ACC112 (cell line): ENCODE results near the gene SGPL1.

Source experiments
- H2AFZ ChIP-seq: fragments of 200-600 bp; sonication (generic); one replicate; pipeline ENCODE4 v1.6.0; 2017; ENCODE audit warnings: antibody characterized with exemption, low read length; ENCODE audit not compliant: unreplicated experiment
- H3K27ac ChIP-seq: fragments of 200-600 bp; sonication (generic); 2 replicates; pipeline ENCODE4 v1.5.1; 2014; ENCODE audit warnings: low read depth, mild to moderate bottlenecking, antibody characterized with exemption, low read length, moderate library complexity
- H3K27me3 ChIP-seq: fragments of 200-600 bp; sonication (generic); 2 replicates; pipeline ENCODE4 v1.6.1; 2014; ENCODE audit warnings: mild to moderate bottlenecking, antibody characterized with exemption, low read length, moderate library complexity, mixed read lengths; ENCODE audit not compliant: insufficient read depth
- H3K36me3 ChIP-seq: fragments of 200-600 bp; sonication (generic); 2 replicates; pipeline ENCODE4 v1.6.1; 2016; ENCODE audit warnings: mild to moderate bottlenecking, antibody characterized with exemption, low read length, moderate library complexity, mixed read lengths; ENCODE audit not compliant: insufficient read depth
- H3K4me1 ChIP-seq: fragments of 200-600 bp; sonication (generic); one replicate; pipeline ENCODE4 v1.6.1; 2016; ENCODE audit warnings: low read length, mixed read lengths; ENCODE audit not compliant: insufficient read depth, unreplicated experiment, control insufficient read depth
- H3K4me3 ChIP-seq: fragments of 200-600 bp; sonication (generic); 2 replicates; pipeline ENCODE4 v1.5.1; 2014; ENCODE audit warnings: mild to moderate bottlenecking, low read depth, low read length
- H3K79me2 ChIP-seq: fragments of 200-600 bp; sonication (generic); one replicate; pipeline ENCODE4 v1.6.0; 2016; ENCODE audit warnings: low read length; ENCODE audit not compliant: control insufficient read depth, unreplicated experiment, insufficient read depth

Gene SGPL1

DNA sequence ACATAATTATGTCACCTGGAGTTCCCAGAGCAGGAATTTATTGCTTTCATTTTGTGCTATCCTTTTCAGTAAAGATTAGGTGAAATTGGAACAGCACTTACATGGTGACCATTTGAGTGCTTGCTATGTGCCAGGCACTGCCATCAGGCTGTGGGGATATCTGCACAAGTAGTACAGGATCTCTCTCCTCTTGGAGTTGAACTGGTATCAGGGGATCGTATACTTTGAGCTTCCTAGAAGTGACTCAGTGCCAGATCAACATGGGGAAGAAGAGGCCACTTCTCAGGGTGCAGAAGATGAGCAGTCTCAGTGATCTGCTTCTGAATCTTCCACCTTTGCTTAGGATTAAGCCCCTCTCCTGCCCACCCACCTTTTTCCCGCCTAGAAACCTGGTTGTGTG lies 29.5 kb downstream of the SGPL1 start:
- Histone ChIP-seq H3K27me3 (no peaks in the 10 kb centered on the region), H3K36me3 (no peaks in the 10 kb centered on the region)

DNA sequence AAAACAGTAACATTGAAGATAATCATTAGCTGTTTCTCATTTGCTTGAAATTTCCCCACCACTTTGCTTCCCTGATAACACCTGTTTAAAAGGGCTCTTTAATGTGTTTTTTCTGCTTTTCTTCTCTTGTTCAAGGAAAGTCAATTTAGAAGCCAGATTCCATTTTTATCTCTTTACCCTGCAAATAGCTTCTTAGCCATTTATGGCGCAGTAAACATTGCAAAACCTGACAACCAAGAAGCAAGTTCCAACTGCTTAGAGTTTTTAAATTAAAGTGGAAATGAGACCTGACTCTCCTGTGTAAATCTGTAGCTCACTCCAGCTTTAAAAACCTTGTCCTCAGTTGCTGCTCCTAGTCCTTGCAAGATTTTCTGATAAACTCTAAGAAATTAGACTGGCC lies 30.1 kb downstream of the SGPL1 start:
- H3K4me1 ChIP-seq, result peaks cover 19% of the 10 kb centered on the region
- no peak overlapping the region for H3K4me3 ChIP-seq
- H2AFZ ChIP-seq, result no peak overlapping the region
- H3K27ac ChIP-seq, result no peak overlapping the region
- H3K36me3 ChIP-seq, result no peaks in the 10 kb centered on the region
- H3K79me2 ChIP-seq, result peaks cover 3% of the 10 kb centered on the region
- H3K27me3 ChIP-seq, result no peaks in the 10 kb centered on the region

More for the DNA sequence above, 29.5 kb downstream of the SGPL1 start:
- Histone ChIP-seq H2AFZ (no peak overlapping the region), H3K4me1 (peaks cover 17% of the 10 kb centered on the region), H3K4me3 (no peak overlapping the region), H3K79me2 (peaks cover 3% of the 10 kb centered on the region), H3K27ac (no peak overlapping the region)

DNA sequence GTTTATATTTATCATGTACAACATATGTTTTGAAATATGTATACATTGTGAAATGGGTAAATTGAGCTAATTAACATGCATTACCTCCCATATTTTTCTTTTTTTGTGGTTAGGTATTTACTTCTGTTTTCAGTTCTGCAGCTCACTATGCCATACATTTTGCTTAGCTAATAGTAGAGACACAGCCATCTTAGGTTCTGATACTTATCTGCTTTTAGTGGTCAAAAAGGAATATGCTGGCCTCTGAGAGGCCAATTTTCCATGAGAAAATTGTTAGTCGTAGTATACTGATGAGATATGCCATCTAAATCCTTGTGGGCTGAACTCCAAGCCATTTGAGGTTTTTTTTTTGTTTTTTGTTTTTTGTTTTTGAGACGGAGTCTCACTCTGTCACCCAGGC lies 31.0 kb downstream of the SGPL1 start:
- Histone ChIP-seq H3K79me2 (peaks cover 3% of the 10 kb centered on the region), H3K4me3 (no peak overlapping the region), H3K4me1 (peaks cover 19% of the 10 kb centered on the region), H3K27me3 (no peaks in the 10 kb centered on the region), H3K27ac (no peak overlapping the region), H2AFZ (no peak overlapping the region), H3K36me3 (no peaks in the 10 kb centered on the region)

- Histone ChIP-seq H3K79me2 (peaks cover 3% of the 10 kb centered on the region), H3K4me3 (no peak overlapping the region), H3K4me1 (peaks cover 19% of the 10 kb centered on the region), H3K27me3 (no peaks in the 10 kb centered on the region), H3K36me3 (no peaks in the 10 kb centered on the region), H2AFZ (no peak overlapping the region), H3K27ac (no peak overlapping the region)
These were observed 32.1 kb downstream of the SGPL1 start for GRCh38 chr10:70847659-70848360.

DNA sequence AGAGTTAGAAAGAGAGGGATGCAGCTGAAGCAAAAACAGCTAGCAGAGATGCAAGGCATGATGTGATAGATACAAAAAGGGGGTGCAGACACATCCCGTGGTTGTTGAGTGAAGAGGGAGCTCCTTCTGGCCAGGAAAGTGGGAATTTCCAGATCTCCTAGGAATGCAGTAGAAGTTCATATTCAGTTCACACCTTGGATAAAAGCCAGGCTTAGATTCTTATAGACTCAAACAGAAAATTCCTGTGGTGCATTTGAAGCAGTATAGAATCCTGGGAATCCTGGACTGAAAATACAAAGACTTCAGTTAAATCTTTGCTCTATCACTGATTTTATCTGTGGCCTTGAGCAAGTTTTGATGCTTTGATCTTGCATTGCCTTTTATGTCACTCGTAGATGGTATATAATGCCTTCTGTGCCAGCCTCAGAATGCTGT lies 33.9 kb downstream of the SGPL1 start:
- no peak overlapping the region for H3K27ac ChIP-seq
- no peaks in the 10 kb centered on the region for H3K79me2 ChIP-seq
- H3K4me3 ChIP-seq, result no peak overlapping the region
- no peaks in the 10 kb centered on the region for H3K36me3 ChIP-seq
- H2AFZ ChIP-seq, result no peak overlapping the region
- H3K27me3 ChIP-seq, result no peaks in the 10 kb centered on the region
- peaks cover 19% of the 10 kb centered on the region for H3K4me1 ChIP-seq

DNA sequence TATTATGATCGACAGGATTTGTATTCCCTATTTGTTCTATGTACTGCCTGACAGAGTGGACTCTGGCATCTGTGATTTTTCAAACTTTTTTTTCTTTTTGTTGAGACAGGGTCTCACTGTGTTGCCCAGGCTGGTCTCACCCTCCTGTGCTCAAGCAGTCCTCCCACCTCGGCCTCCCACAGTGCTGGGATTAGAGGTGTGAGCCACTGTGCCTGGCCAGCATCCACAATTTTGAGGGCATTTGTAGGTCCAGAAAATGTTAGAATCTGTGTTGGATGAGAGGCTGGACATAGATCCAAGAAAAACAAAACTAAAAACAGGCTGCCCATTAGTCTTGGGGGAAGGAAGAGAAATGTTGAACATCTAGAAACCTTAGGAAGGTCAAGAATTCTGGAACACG lies 34.3 kb downstream of the SGPL1 start:
- Histone ChIP-seq H3K36me3 (no peaks in the 10 kb centered on the region), H2AFZ (no peak overlapping the region), H3K27ac (no peak overlapping the region), H3K4me1 (peaks cover 17% of the 10 kb centered on the region), H3K4me3 (no peak overlapping the region), H3K27me3 (no peaks in the 10 kb centered on the region), H3K79me2 (no peaks in the 10 kb centered on the region)

DNA sequence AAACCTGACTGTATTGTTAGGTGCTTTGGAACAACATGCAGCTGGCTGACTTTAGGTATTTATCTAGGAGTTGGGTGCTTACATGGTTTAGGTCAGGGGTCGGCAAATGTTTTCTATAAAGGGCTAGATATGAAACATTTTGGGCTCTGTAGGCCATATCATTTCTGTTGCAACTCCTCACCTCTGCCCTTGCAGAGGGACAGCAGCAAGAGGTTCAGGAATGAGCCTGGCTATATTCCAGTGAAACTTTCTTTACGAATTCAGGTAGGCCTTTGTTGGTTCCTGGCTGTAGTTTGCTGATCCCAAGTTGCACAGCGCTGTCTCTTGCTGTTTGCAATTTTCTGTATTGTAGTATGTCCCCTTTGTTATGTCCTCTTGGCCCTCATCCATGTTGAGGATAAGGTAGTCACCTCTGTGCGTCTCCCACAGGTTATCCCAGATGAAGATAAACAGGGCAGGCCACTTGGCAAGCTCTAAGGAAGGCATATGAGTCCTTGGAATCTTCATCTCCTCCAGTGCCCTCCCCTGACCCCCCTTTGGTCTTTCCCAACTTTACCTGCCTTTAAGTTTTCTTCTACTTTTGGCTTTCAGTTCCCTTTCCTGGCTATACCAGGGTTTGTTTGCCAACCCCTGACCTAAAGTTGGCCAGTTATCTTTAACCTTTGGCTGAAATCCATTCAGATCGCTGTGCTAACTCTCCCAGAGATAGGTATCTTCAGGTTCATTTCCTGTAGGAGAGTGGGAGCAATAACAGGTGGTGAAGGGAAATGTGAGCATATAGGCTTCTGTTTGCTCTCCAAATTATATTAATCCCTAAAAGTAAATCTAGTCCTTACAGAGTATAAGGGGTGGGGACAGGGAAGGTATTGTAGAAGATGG lies 36.1 kb downstream of the SGPL1 start:
- no peaks in the 10 kb centered on the region for H3K27me3 ChIP-seq
- H3K27ac ChIP-seq, result no peak overlapping the region
- H3K4me3 ChIP-seq, result no peak overlapping the region
- H3K4me1 ChIP-seq, result peaks cover 13% of the 10 kb centered on the region
- 0 out of 2 replicates have a peak, but pooled peaks cover 6% of the 10 kb centered on the region for H3K36me3 ChIP-seq
- no peak overlapping the region for H2AFZ ChIP-seq
- no peaks in the 10 kb centered on the region for H3K79me2 ChIP-seq

DNA sequence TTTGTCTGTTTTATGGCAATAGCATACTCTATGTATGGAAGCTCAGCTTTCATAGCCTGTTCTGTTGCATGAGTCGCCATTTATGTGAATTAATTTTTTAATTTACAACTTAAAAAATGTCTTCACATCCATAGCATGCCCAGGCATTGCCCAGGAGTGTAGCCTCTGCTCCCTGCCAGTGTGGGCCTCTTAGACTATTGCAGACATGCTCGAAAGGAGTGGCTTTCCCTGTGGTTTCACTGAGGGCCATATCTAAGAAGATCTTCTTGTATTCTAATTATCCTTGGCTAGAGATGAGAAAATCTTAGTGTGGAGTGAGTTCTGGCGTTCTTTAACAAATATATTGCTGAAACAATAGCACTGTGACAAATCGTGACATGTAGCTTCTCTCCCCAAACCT lies 37.3 kb downstream of the SGPL1 start:
- Histone ChIP-seq H3K4me1 (peaks cover 13% of the 10 kb centered on the region), H3K36me3 (0 out of 2 replicates have a peak, but pooled peaks cover 6% of the 10 kb centered on the region), H3K4me3 (no peak overlapping the region), H3K79me2 (no peaks in the 10 kb centered on the region), H3K27ac (no peak overlapping the region), H2AFZ (no peak overlapping the region), H3K27me3 (no peaks in the 10 kb centered on the region)

- Histone ChIP-seq H3K27ac (no peak overlapping the region), H3K4me3 (no peak overlapping the region), H3K4me1 (peaks cover 13% of the 10 kb centered on the region), H3K27me3 (no peaks in the 10 kb centered on the region), H3K36me3 (0 out of 2 replicates have a peak, but pooled peaks cover 6% of the 10 kb centered on the region), H2AFZ (no peak overlapping the region), H3K79me2 (no peaks in the 10 kb centered on the region)
These were observed 37.7 kb downstream of the SGPL1 start for GRCh38 chr10:70853457-70853856.

- H3K27me3 ChIP-seq, result no peaks in the 10 kb centered on the region
- no peak overlapping the region for H2AFZ ChIP-seq
- no peak overlapping the region for H3K4me3 ChIP-seq
- H3K36me3 ChIP-seq, result peaks cover 6% of the 10 kb centered on the region; the same call in 1 of the 2 replicates
- H3K4me1 ChIP-seq, result no peaks in the 10 kb centered on the region
- H3K79me2 ChIP-seq, result no peaks in the 10 kb centered on the region
- no peak overlapping the region for H3K27ac ChIP-seq
These were observed 40.7 kb downstream of the SGPL1 start for GRCh38 chr10:70856454-70856853.
